ENCODE results near the gene MYO1G.

DNA sequence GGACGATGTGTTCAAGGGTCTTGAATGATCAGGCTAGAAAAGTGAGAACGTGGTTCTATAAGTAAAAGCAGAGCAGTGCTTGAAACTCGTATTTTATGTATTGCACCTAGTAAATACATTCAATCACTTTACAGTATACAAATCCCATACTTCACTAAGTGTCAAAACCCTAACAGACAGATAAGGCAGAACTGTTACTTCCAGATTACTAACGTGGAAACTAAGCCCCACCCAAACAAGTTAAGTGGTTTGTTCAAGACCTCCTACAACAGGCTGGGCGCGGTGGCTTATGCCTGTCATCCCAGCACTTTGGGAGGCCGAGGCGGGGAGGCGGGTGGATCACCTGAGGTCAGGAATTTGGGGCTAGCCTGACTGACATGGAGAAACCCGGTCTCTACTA lies 9.2 kb upstream of the MYO1G start:
- no peak for TF ChIP-seq FOXS1 (CRISPR knock-in tag; IDR thresholded peaks at IDR 0.05)
- no peak for TF ChIP-seq BHLHE40 (IDR thresholded peaks at IDR 0.05; ENCODE audit: low read depth, low read length)
- TF ChIP-seq, protein P1, sequence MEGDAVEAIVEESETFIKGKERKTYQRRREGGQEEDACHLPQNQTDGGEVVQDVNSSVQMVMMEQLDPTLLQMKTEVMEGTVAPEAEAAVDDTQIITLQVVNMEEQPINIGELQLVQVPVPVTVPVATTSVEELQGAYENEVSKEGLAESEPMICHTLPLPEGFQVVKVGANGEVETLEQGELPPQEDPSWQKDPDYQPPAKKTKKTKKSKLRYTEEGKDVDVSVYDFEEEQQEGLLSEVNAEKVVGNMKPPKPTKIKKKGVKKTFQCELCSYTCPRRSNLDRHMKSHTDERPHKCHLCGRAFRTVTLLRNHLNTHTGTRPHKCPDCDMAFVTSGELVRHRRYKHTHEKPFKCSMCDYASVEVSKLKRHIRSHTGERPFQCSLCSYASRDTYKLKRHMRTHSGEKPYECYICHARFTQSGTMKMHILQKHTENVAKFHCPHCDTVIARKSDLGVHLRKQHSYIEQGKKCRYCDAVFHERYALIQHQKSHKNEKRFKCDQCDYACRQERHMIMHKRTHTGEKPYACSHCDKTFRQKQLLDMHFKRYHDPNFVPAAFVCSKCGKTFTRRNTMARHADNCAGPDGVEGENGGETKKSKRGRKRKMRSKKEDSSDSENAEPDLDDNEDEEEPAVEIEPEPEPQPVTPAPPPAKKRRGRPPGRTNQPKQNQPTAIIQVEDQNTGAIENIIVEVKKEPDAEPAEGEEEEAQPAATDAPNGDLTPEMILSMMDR (IDR thresholded peaks at IDR 0.05): no peak
- no peak for TF ChIP-seq POLR2A (IDR thresholded peaks at IDR 0.05; ENCODE audit: low read length)
- no peak for TF ChIP-seq POLR2AphosphoS2 (conservative IDR thresholded peaks at IDR 0.05; ENCODE audit: low read length)

Measured in A549 (cell line).